Measurements from ENCODE around the gene CATSPERZ. TPM values are rescaled to one million over a fixed set of nuclear protein-coding genes. Genes with fewer than 3 reads are reported as not detected.

The CATSPERZ gene
- total RNA-seq, 1 donor, result not detected

- no peak for DNase-seq (ENCODE audit: low read depth)
- no peak for TF ChIP-seq CTCF (IDR thresholded peaks at IDR 0.05; ENCODE audit: insufficient read depth, low read depth, low read length)
- H3K4me3 ChIP-seq (ENCODE audit: low read depth, low read length), result no peak overlapping the region
These were observed 44.6 kb downstream of the CATSPERZ start for GRCh38 chr11:64344787-64345186.

DNA sequence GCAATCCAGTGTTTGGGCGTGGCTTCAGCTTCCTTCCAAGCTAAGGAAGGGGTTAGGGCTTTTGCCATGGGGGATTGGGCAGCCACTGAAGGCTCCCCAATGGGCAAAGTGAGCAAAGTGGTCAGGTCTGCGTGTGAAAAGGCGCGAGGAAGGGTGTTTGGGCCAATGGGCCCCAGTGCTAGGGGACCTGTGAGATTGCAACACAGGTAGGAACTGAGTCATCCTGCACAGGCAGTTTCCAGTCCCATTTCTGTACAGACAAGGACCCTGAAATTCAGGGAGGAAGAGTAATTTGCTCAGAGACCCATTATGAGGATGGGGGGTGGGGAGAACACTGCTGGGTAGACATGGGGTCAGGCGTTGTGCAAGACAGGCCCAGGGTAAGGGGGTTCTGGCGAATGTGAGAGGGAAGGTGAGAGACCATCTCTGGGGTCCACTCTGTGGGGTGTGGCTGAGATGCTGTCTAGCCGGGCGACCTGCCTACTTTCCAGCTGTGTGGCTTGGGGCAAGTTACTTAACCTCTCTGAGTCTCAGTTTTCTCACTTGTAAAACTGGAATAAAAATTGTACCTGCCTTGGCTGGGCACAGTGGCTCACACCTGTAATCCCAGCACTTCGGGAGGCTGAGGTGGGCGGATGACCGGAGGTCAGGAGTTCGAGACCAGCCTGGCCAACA is 47.2 kb downstream of the CATSPERZ start:
- no peak for TF ChIP-seq CTCF (IDR thresholded peaks at IDR 0.05; ENCODE audit: insufficient read depth, low read depth, low read length)
- no peak for DNase-seq (ENCODE audit: low read depth)
- no peak overlapping the region for H3K4me3 ChIP-seq (ENCODE audit: low read depth, low read length)

- no peak for DNase-seq (ENCODE audit: low read depth)
- no peak for TF ChIP-seq CTCF (IDR thresholded peaks at IDR 0.05; ENCODE audit: insufficient read depth, low read depth, low read length)
- no peak overlapping the region for H3K4me3 ChIP-seq (ENCODE audit: low read depth, low read length)
These were observed 48.3 kb downstream of the CATSPERZ start for GRCh38 chr11:64348383-64349024.

DNA sequence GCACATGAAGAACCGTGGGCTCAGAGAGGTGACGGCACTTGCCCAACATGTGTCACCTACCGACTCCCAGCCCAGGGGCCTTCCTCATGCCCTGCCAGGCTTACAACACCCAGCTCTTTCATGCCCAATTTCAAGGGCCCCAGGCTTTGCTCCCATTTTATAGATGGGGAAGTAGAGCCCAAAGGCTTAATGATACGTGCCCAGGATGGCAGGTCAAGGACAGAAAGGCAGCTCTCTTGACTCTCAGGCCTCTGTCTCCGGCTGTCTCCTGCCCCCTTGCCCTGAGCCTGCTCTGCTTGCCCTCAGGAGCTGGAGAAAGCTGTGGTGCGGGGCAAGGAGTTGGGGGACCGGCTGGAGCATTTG is 48.8 kb downstream of the CATSPERZ start:
- no peak for TF ChIP-seq CTCF (IDR thresholded peaks at IDR 0.05; ENCODE audit: insufficient read depth, low read depth, low read length)
- DNase-seq (ENCODE audit: low read depth), result no peak
- H3K4me3 ChIP-seq (ENCODE audit: low read depth, low read length), result no peak overlapping the region

- no peak for DNase-seq (ENCODE audit: low read depth)
- no peak overlapping the region for H3K4me3 ChIP-seq (ENCODE audit: low read depth, low read length)
- TF ChIP-seq CTCF (IDR thresholded peaks at IDR 0.05; ENCODE audit: insufficient read depth, low read depth, low read length), result no peak
These were observed 49.2 kb downstream of the CATSPERZ start for GRCh38 chr11:64349404-64349803.

- DNase-seq (ENCODE audit: low read depth), result no peak
- H3K4me3 ChIP-seq (ENCODE audit: low read depth, low read length), result no peak overlapping the region
- no peak for TF ChIP-seq CTCF (IDR thresholded peaks at IDR 0.05; ENCODE audit: insufficient read depth, low read depth, low read length)
These were observed 51.0 kb downstream of the CATSPERZ start for GRCh38 chr11:64351136-64351631.

Measured in fibroblast of villous mesenchyme (primary cell).